GM12878 (cell line): ENCODE measurements around the gene TESPA1. TPM values are rescaled to one million over a fixed set of nuclear protein-coding genes. Genes with fewer than 3 reads are reported as not detected.

Experiments used
- ATAC-seq: fragments of 200-7000 bp; cut with Tn5 transposase; 3 replicates; pipeline ENCODE4 v1.9.1; 2020; ENCODE audit warnings: mild to moderate bottlenecking, moderate library complexity
- BruUV-seq: library from RNA; stranded (reverse); fragments of 400-500 nt; replicated peaks from 2 replicates; lab custom pipeline; 2021; lab: Mats Ljungman, UMichigan
- CTCF ChIA-PET: fragments of 300-600 bp; sonication (Branson Sonifier 250); formaldehyde crosslinking; extraction: SDS; loops from one replicate; lab custom pipeline; 2021; ENCODE audit warnings: inconsistent platforms; lab: Yijun Ruan, JAX
- POLR2A ChIA-PET: fragments of 350-600 bp; formaldehyde crosslinking; extraction: SDS; loops from one replicate; lab custom pipeline; 2021; ENCODE audit warnings: inconsistent platforms; lab: Charles Lee
- RAD21 ChIA-PET: fragments of 300-600 bp; sonication (Branson Sonifier 250); formaldehyde crosslinking; loops from one replicate; lab custom pipeline; 2023; ENCODE audit warnings: antibody characterized with exemption; ENCODE audit not compliant: unreplicated experiment; lab: Charles Lee
- SMC1A ChIA-PET: fragments of 300-600 bp; sonication (Branson Sonifier 250); formaldehyde crosslinking; loops from one replicate; lab custom pipeline; 2023; ENCODE audit not compliant: unreplicated experiment, uncharacterized antibody; lab: Charles Lee
- DNase-seq: peaks from one replicate; pipeline ENCODE4 v3.0.0-alpha.2; 2011; ENCODE audit warnings: low read depth, low spot score
- FAIRE-seq: peaks from 3 replicates; lab custom pipeline; 2011; peaks lifted over from hg19 to GRCh38; lab: Jason Lieb, UNC
- H2AFZ ChIP-seq: 2 replicates; pipeline ENCODE4 v1.6.0; 2011; ENCODE audit warnings: low read depth, low read length, control low read depth; ENCODE audit not compliant: control insufficient read depth
- H3K27ac ChIP-seq: 2 replicates; pipeline ENCODE4 v1.5.1; 2011; ENCODE audit warnings: control low read depth; ENCODE audit not compliant: control insufficient read depth, insufficient read depth
- H3K27me3 ChIP-seq, 2 experiments: replicated peaks in 1 of 2; 2 replicates each; pipeline versions ENCODE4 v1.6.0 to v1.6.1; 2011; ENCODE audit warnings: low read length in 1 of 2; ENCODE audit not compliant: control insufficient read depth in 2 of 2, insufficient read depth in 2 of 2
- H3K36me3 ChIP-seq, 2 experiments: 2 replicates each; pipeline ENCODE4 v1.5.1; 2011; ENCODE audit warnings: low read length in 1 of 2; ENCODE audit not compliant: control insufficient read depth in 2 of 2, insufficient read depth in 2 of 2
- H3K4me1 ChIP-seq: 2 replicates; pipeline ENCODE4 v1.6.1; 2011; ENCODE audit warnings: mild to moderate bottlenecking, low read length, moderate library complexity, mixed read lengths; ENCODE audit not compliant: control insufficient read depth, insufficient read depth
- H3K4me2 ChIP-seq: 2 replicates; pipeline ENCODE4 v1.6.0; 2011; ENCODE audit warnings: control low read depth; ENCODE audit not compliant: control insufficient read depth, insufficient read depth
- H3K4me3 ChIP-seq: fragments of 200-600 bp; sonication (generic); 2 replicates; pipeline ENCODE4 v1.5.1; 2016
- H3K79me2 ChIP-seq: 2 replicates; pipeline ENCODE4 v1.6.0; 2011; ENCODE audit warnings: low read length; ENCODE audit not compliant: control insufficient read depth, insufficient read depth
- H3K9ac ChIP-seq: 2 replicates; pipeline ENCODE4 v1.8.0; 2011; ENCODE audit warnings: low read length, control low read depth, mixed read lengths; ENCODE audit not compliant: control insufficient read depth, insufficient read depth
- H3K9me3 ChIP-seq: replicated peaks from 3 replicates; pipeline ENCODE4 v1.5.1; 2011; ENCODE audit warnings: mild to moderate bottlenecking, low read length; ENCODE audit not compliant: control insufficient read depth, insufficient read depth
- H4K20me1 ChIP-seq: 2 replicates; pipeline ENCODE4 v1.6.0; 2011; ENCODE audit not compliant: control insufficient read depth, insufficient read depth
- BHLHE40 ChIP-seq, 2 experiments: fragments of 450-650 bp in 1 of 2; IDR thresholded peaks; 2 replicates each; pipeline ENCODE4 v1.6.1; 2011 to 2017; ENCODE audit warnings: low read depth in 2 of 2, borderline replicate concordance in 1 of 2, improper control_type of control experiment in 1 of 2, low read length in 1 of 2, mild to moderate bottlenecking in 1 of 2
- CHD1 ChIP-seq: IDR thresholded peaks from 2 replicates; pipeline ENCODE4 v1.6.1; 2012; ENCODE audit warnings: low read depth, low read length, improper control_type of control experiment
- GABPA ChIP-seq: IDR thresholded peaks from 2 replicates; pipeline ENCODE4 v1.6.1; 2014; ENCODE audit warnings: antibody characterized with exemption, low read depth, mild to moderate bottlenecking, inconsistent platforms
- JUNB ChIP-seq: IDR thresholded peaks from 2 replicates; pipeline ENCODE4 v1.6.1; 2016; ENCODE audit warnings: antibody characterized with exemption, mild to moderate bottlenecking
- JUND ChIP-seq: IDR thresholded peaks from 2 replicates; pipeline ENCODE4 v1.6.1; 2012; ENCODE audit warnings: low read depth, mild to moderate bottlenecking, low read length, improper control_type of control experiment, moderate library complexity
- MLLT1 ChIP-seq: fragments of 450-650 bp; IDR thresholded peaks from 2 replicates; pipeline ENCODE4 v1.6.1; 2016; ENCODE audit warnings: mild to moderate bottlenecking
- NRF1 ChIP-seq: conservative IDR thresholded peaks from 2 replicates; pipeline ENCODE4 v1.6.1; 2011; ENCODE audit warnings: mild to moderate bottlenecking, low read depth, low read length, improper control_type of control experiment
- RAD21 ChIP-seq: IDR thresholded peaks from 2 replicates; pipeline ENCODE4 v1.6.1; 2011; ENCODE audit warnings: mild to moderate bottlenecking, low read depth, low read length, moderate library complexity; ENCODE audit not compliant: insufficient read depth
- RUNX3 ChIP-seq: IDR thresholded peaks from 2 replicates; pipeline ENCODE4 v1.6.1; 2012; ENCODE audit warnings: low read length, inconsistent platforms
- YY1 ChIP-seq: IDR thresholded peaks from 2 replicates; pipeline ENCODE4 v1.6.1; 2011; ENCODE audit warnings: low read depth, mild to moderate bottlenecking, low read length
- ZSCAN29 ChIP-seq: fragments of 450-650 bp; IDR thresholded peaks from 2 replicates; pipeline ENCODE4 v1.6.1; 2017; ENCODE audit warnings: mild to moderate bottlenecking, moderate library complexity
- WGBS: methylation state at CpG from one replicate; pipeline ENCODE4 v1.1.6; 2016; ENCODE audit warnings: low lambda C conversion rate; ENCODE audit not compliant: insufficient replicate concordance, insufficient coverage; ENCODE audit errors: missing lambda C conversion rate; 5-methylcytosine and 5-hydroxymethylcytosine counted together
- in situ Hi-C: fragments of 300-500 bp; cut with MboI; formaldehyde crosslinking; loops from 9 replicates; pipeline ENCODE4 v1.14.3; 2018; ENCODE audit warnings: mixed read lengths
- intact Hi-C: fragments of 100-400 bp; cut with micrococcal nuclease; formaldehyde crosslinking; loops from one replicate; pipeline ENCODE4 v1.14.2; 2022; ENCODE audit not compliant: unreplicated experiment
- polyA plus RNA-seq, 11 experiments: library from polyadenylated mRNA; depleted of rRNA in 4 of 11; unstranded in 6 of 11; stranded (reverse) in 5 of 11; fragments of >200 nt; fragmentation: Nextera tagmentation in 4 of 11; fragmentation: Illumina TruSeq in 1 of 11; extraction: Ambion mirVana in 4 of 11; extraction: Trizol in 1 of 11; gene quantifications; 1 replicate in 1 of 11; 2 replicates in 10 of 11; pipeline versions ENCODE4 v1.2.1 to v1.2.3, GENCODE V29; 2011 to 2016; ENCODE audit warnings: inconsistent platforms in 2 of 11, missing spikeins in 2 of 11, low read depth in 1 of 11
- total RNA-seq, 4 experiments: library from RNA; depleted of rRNA in 3 of 4; stranded (reverse); fragments of >200 nt in 3 of 4; fragmentation: Illumina TruSeq in 1 of 4; extraction: Trizol in 1 of 4; gene quantifications; 2 replicates each; pipeline versions ENCODE4 v1.2.1 to v1.2.3, GENCODE V29; 2013 to 2021
- TF ChIP-seq, protein P1 (sequence below): fragments of 450-650 bp; IDR thresholded peaks from 2 replicates; pipeline ENCODE4 v1.6.1; 2014; ENCODE audit warnings: mild to moderate bottlenecking

Gene TESPA1
- total and polyA plus RNA-seq, 10 of the 15 experiments (the other 5 are each of a cell fraction or from before 2014, with no cell fraction given): 13.8 to 56.2 (median 23.9) TPM

DNA sequence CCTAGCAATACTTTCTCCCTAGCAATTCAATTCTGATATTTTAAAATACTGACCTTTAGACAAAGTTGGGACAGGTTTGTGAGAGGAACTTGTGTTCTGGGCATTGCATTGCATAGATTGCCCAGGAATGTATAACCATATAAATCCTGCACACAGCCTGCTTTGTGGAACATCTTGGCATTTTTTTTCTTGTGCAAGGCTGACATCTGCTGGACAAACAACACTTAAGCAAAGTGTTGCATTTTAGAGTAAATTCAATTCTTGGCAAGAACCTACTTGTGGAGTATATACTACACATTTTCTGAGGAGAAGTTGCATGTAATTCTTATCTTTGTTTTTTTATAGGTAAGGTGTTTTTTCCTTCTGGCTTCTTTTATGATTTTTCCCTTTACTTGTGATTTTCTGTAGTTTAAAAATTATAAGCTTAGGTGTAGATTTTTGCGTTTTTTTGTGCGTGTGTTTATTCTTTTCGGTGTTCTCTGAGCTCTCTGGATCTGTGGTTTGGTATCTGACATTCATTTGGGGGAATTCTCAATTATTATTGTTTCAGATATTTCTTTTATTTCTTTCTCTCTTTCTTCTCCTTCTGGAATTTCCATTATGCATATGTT lies 26.4 kb downstream of the TESPA1 start (continued):
- TF ChIP-seq CHD1: no peak
- no peak for TF ChIP-seq MLLT1
- no peak for TF ChIP-seq JUNB
- no peak for TF ChIP-seq GABPA
- TF ChIP-seq RAD21: peak; percentile 88

DNA sequence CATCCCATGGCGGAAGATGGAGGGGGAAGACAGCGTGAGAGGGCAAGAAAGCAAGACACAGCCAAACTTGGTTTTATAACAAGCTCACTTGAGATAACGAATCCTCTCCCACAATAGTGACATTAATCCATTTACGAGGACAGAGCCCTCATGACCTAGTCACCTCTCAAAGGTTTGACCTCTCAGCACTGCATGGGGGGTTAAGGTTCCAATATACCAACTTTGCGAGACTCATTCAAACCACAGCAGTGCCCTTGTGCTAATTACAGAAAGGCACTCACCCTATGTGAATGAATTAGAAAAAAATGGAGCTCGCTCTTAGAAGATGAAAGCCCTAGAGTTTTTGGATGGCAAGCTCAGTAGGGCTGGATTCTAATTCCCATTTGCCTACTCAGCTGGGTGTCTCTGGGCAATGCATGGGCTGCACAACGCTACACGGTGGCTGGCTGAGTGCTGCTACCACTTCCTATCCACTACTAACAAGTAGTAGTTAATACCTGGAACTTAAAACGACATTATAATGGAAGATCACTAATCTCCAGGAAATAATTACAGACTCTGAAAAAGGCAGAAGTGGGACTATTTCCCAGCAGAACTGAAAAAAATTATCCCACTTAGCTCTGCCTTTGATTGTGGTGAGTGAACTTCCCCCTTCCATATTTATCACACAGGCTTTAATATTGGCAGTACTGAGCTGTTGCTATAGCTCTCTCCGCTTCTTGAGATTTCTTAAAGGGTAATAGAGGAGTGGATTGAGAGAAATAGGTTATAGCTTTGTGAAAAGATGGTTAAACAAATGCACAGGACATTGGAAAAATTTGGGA lies 27.5 kb downstream of the TESPA1 start:
- ChIA-PET POLR2A (no interaction called here), CTCF (interaction anchor here (0.6 to 6.8 kb wide), 27 partner anchors 9 to 299 kb away, joined by 3 to 70 read pairs (median 5); partner anchors contain the start of genes MUCL1 and TESPA1), SMC1A (interaction anchor here (0.8 to 7.1 kb wide), 12 partner anchors 17 to 207 kb away, joined by 3 to 90 read pairs (median 7); partner anchors contain the start of gene MUCL1), RAD21 (interaction anchor here (0.8 to 3.9 kb wide), 9 partner anchors 22 to 267 kb away, joined by 3 to 27 read pairs (median 5); partner anchors contain the start of gene MUCL1)
- 83% methylated on average over 10 of the region's 10 CpGs for WGBS
- H3K36me3 ChIP-seq: peaks cover 4 to 13% of the 10 kb centered on the region in 2 experiments
- H3K4me2 ChIP-seq: no peak overlapping the region
- no peaks in the 10 kb centered on the region for H3K79me2 ChIP-seq
- H3K9ac ChIP-seq: no peak overlapping the region
- H3K9me3 ChIP-seq: no peaks in the 10 kb centered on the region
- no peak for TF ChIP-seq JUND
- no peak for TF ChIP-seq NRF1
- TF ChIP-seq, protein P1, sequence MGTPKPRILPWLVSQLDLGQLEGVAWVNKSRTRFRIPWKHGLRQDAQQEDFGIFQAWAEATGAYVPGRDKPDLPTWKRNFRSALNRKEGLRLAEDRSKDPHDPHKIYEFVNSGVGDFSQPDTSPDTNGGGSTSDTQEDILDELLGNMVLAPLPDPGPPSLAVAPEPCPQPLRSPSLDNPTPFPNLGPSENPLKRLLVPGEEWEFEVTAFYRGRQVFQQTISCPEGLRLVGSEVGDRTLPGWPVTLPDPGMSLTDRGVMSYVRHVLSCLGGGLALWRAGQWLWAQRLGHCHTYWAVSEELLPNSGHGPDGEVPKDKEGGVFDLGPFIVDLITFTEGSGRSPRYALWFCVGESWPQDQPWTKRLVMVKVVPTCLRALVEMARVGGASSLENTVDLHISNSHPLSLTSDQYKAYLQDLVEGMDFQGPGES: no peak
- no peak for TF ChIP-seq YY1
- TF ChIP-seq GABPA: no peak
- no peak for TF ChIP-seq BHLHE40 (IDR thresholded peaks at IDR 0.05; ENCODE audit: borderline replicate concordance in 1 of 2, low read depth in 2 of 2, low read length in 1 of 2)
- no peak for TF ChIP-seq RUNX3
- TF ChIP-seq ZSCAN29: no peak
- no peaks in the 10 kb centered on the region for H3K27me3 ChIP-seq
- intact Hi-C loops: loop anchor here (5.0 kb wide), 1 partner anchor 355 kb away; no protein-coding TSS in a partner anchor
- DNase-seq (no peak), FAIRE-seq (no peak), ATAC-seq (no peak)
- no peak overlapping the region for H3K27ac ChIP-seq
- no peak overlapping the region for H3K4me3 ChIP-seq
- no TSS peak for BruUV-seq
- peaks cover 19% of the 10 kb centered on the region for H3K4me1 ChIP-seq
- in situ Hi-C loops: no loop called here
- H4K20me1 ChIP-seq: no peaks in the 10 kb centered on the region
- H2AFZ ChIP-seq: no peak overlapping the region
